Spleen (tissue), 11 donors: ENCODE results near the gene KCNJ13. TPM values are rescaled to one million over a fixed set of nuclear protein-coding genes. Genes with fewer than 3 reads are reported as not detected.
"Not testable (repeated sequence)": the region's sequence is repeated elsewhere in the genome, so short reads cannot be mapped to it uniquely, and the experiment has no call there.

ENCODE experiments used
- DNase-seq: peaks from one replicate; pipeline ENCODE4 v3.0.0-alpha.2; 2020
- H3K27ac ChIP-seq, 8 donors: fragments of 200-600 bp; sonication (generic) in 7 of 8; 1 replicate in 4 of 8; 2 replicates in 4 of 8; pipeline versions ENCODE4 v1.5.0 to v1.8.0; 2016 to 2021; ENCODE audit warnings: inconsistent platforms in 4 of 8, mild to moderate bottlenecking in 4 of 8, moderate library complexity in 1 of 8
- H3K27me3 ChIP-seq, 7 donors: fragments of 200-600 bp; sonication (generic) in 6 of 7; replicated peaks in 1 of 7; 1 replicate in 4 of 7; 2 replicates in 3 of 7; pipeline versions ENCODE4 v1.5.0 to v1.8.0; 2016 to 2021; ENCODE audit warnings: inconsistent platforms in 3 of 7, mild to moderate bottlenecking in 1 of 7
- H3K36me3 ChIP-seq, 6 donors: fragments of 200-600 bp; sonication (generic) in 5 of 6; 1 replicate in 4 of 6; 2 replicates in 2 of 6; pipeline versions ENCODE4 v1.5.0 to v1.8.0; 2016 to 2021; ENCODE audit warnings: inconsistent platforms in 2 of 6
- H3K4me1 ChIP-seq, 6 donors: fragments of 200-600 bp; sonication (generic) in 5 of 6; 1 replicate in 3 of 6; 2 replicates in 3 of 6; pipeline versions ENCODE4 v1.5.0 to v1.8.0; 2016 to 2021; ENCODE audit warnings: inconsistent platforms in 3 of 6
- H3K4me3 ChIP-seq, 8 donors: fragments of 200-600 bp; sonication (generic) in 7 of 8; 1 replicate in 4 of 8; 2 replicates in 4 of 8; pipeline versions ENCODE4 v1.5.0 to v1.8.0; 2016 to 2021; ENCODE audit warnings: inconsistent platforms in 4 of 8, mild to moderate bottlenecking in 4 of 8, moderate library complexity in 2 of 8
- H3K9me3 ChIP-seq, 8 donors: fragments of 200-600 bp; sonication (generic) in 7 of 8; 1 replicate in 4 of 8; 2 replicates in 4 of 8; pipeline versions ENCODE4 v1.5.0 to v1.8.0; 2016 to 2021; ENCODE audit warnings: inconsistent platforms in 4 of 8
- POLR2A ChIP-seq, 3 donors: fragments of 450-650 bp; IDR thresholded peaks; one replicate each; pipeline ENCODE4 v1.5.1; 2017; ENCODE audit warnings: antibody characterized with exemption in 3 of 3, mild to moderate bottlenecking in 1 of 3
- POLR2AphosphoS5 ChIP-seq, 3 donors: sonication (generic); formaldehyde crosslinking; IDR thresholded peaks; one replicate each; pipeline ENCODE4 v1.5.1; 2017; ENCODE audit warnings: antibody characterized with exemption in 3 of 3
- whole genome bisulfite sequencing, 5 donors: extraction: QIAGEN DNeasy Blood & Tissue Kit in 3 of 5; methylation state at CpG; one replicate each; pipeline versions ENCODE4 v1.1.5 to v1.1.7; 2013 to 2018; 5-methylcytosine and 5-hydroxymethylcytosine counted together
- intact Hi-C: fragments of 100-400 bp; cut with DNase I; formaldehyde crosslinking; loops from one replicate; pipeline ENCODE4 v1.15.0; 2023; ENCODE audit warnings: low total_unique reads
- polyA plus RNA-seq, 3 donors: library from polyadenylated mRNA; stranded (reverse); fragments of 200-250 nt; gene quantifications; one replicate each; pipeline ENCODE4 v1.2.1, GENCODE V29; 2013
- total RNA-seq, 7 donors: library from RNA; depleted of rRNA in 3 of 7; stranded (reverse); fragments of >200 nt in 3 of 7; fragmentation: NEBNext Ultra II Directional in 4 of 7; extraction: Animal tissue kit (Norgen Biotek cat#: 25700) in 4 of 7; gene quantifications; one replicate each; pipeline versions ENCODE4 v1.1.0 to v1.2.1, GENCODE V29; 2016 to 2021
- TF ChIP-seq, protein P1 (sequence below), 11 experiments: fragments of 200-600 bp in 7 of 11; fragments of 450-650 bp in 4 of 11; sonication (generic) in 4 of 11; IDR thresholded peaks in 8 of 11; conservative IDR thresholded peaks in 3 of 11; 1 replicate in 7 of 11; 2 replicates in 4 of 11; pipeline versions ENCODE4 v1.4.0 to v1.8.0; 2016 to 2021; ENCODE audit warnings: antibody characterized with exemption in 11 of 11, inconsistent platforms in 4 of 11, mild to moderate bottlenecking in 1 of 11
- donor health status: healthy with polysubstance abuse.
- donor health status: DM: no; HTN: no; CAD: no; lungs with moderate emphysema.
- donor health status: DM: no; HTN: no; CAD: no.
- donor health status: Bipolar disorder and iron deficiency.
- donor health status: healthy.
- donor health status: DM: no; HTN: no; CAD: no.
- donor health status: DM: yes; HTN: yes; CAD: no.

KCNJ13 gene
- total and polyA plus RNA-seq, 10 donors, result 0.08 TPM; not detected in 9

GRCh38 chr2:232728785-232729184, 47.6 kb downstream of the KCNJ13 start:
- H3K36me3 ChIP-seq, result peaks cover 0 to 95% (median 29%) of the 10 kb centered on the region in 6 donors
- TF ChIP-seq, protein P1, sequence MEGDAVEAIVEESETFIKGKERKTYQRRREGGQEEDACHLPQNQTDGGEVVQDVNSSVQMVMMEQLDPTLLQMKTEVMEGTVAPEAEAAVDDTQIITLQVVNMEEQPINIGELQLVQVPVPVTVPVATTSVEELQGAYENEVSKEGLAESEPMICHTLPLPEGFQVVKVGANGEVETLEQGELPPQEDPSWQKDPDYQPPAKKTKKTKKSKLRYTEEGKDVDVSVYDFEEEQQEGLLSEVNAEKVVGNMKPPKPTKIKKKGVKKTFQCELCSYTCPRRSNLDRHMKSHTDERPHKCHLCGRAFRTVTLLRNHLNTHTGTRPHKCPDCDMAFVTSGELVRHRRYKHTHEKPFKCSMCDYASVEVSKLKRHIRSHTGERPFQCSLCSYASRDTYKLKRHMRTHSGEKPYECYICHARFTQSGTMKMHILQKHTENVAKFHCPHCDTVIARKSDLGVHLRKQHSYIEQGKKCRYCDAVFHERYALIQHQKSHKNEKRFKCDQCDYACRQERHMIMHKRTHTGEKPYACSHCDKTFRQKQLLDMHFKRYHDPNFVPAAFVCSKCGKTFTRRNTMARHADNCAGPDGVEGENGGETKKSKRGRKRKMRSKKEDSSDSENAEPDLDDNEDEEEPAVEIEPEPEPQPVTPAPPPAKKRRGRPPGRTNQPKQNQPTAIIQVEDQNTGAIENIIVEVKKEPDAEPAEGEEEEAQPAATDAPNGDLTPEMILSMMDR (IDR thresholded peaks at IDR 0.05 in 8 of 11, conservative IDR thresholded peaks at IDR 0.05 in 3 of 11), result no peak
- no peak for TF ChIP-seq POLR2A (IDR thresholded peaks at IDR 0.05)
- no peak for TF ChIP-seq POLR2AphosphoS5 (IDR thresholded peaks at IDR 0.05)
- peaks cover 0 to 39% (median 5%) of the 10 kb centered on the region in 6 donors for H3K4me1 ChIP-seq
- H3K4me3 ChIP-seq, result no peak overlapping the region
- DNase-seq, result no peak
- intact Hi-C loops, result no loop called here
- H3K9me3 ChIP-seq, result no peaks in the 10 kb centered on the region
- 76 to 98% (median 97%) methylated on average over 3 of the region's 3 CpGs for WGBS, 5 donors
- no peak overlapping the region for H3K27ac ChIP-seq
- no peaks in the 10 kb centered on the region for H3K27me3 ChIP-seq

DNA sequence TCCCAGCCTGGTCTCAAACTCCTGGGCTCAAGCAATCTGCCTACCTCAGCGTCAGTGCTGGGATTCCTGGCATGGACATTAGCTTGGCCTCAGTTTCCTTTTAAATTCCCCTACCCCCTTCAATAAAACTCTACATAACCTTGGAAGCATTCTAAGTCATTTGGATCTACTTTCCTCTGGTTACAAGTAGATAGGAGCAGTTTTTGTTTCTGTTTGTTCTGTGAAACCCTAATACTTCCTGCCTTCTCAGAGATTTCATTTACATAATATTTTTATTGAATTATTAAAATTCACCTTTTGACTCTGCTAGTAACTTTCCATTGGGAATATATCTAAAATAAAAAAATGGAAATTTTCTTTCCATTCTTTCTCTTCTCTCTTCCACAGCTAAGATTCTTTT, 53.3 kb downstream of the KCNJ13 start:
- 85 to 93% (median 87%) methylated on average over 1 of the region's 1 CpG for WGBS, 5 donors
- peaks cover 0 to 3% (median 0%) of the 10 kb centered on the region in 8 donors for H3K9me3 ChIP-seq
- DNase-seq, result no peak
- H3K27me3 ChIP-seq, result no peaks in the 10 kb centered on the region
- intact Hi-C loops, result no loop called here
- H3K27ac ChIP-seq, result peak overlapping the region in 7 of 8 donors; percentile 5 to 66 (median 17)
- H3K4me1 ChIP-seq, result peaks cover 8 to 66% (median 29%) of the 10 kb centered on the region in 6 donors
- H3K36me3 ChIP-seq, result peaks cover 0 to 98% (median 18%) of the 10 kb centered on the region in 6 donors
- no peak for TF ChIP-seq POLR2AphosphoS5 (IDR thresholded peaks at IDR 0.05)
- TF ChIP-seq POLR2A (IDR thresholded peaks at IDR 0.05), result no peak
- TF ChIP-seq, protein P1 (IDR thresholded peaks at IDR 0.05 in 8 of 11, conservative IDR thresholded peaks at IDR 0.05 in 3 of 11), result no peak
- H3K4me3 ChIP-seq, result no peak overlapping the region

DNA sequence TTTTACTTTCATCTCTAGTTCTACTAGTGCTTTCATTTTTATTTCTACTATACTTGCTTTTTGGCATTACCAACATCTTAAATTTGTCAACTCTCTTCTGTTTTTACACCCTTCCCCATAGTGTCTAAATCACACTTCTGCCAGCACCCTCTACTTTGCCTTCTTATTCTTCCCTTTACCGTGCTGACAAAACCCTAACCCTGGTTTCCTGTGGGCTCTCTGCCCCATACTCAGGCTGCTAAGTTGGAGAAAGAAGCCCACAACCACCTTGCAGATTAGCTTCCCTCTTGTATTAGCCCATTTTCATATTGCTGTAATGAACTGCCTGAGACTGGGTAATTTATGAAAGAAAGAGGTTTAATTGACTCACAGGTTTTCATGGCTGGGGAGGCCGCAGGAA, 54.5 kb downstream of the KCNJ13 start:
- Histone ChIP-seq H3K36me3 (peaks cover 0 to 98% (median 20%) of the 10 kb centered on the region in 6 donors), H3K9me3 (peaks cover 0 to 3% (median 0%) of the 10 kb centered on the region in 8 donors), H3K27me3 (no peaks in the 10 kb centered on the region), H3K4me1 (peaks cover 8 to 61% (median 26%) of the 10 kb centered on the region in 6 donors), H3K27ac (peak overlapping the region in 5 of 8 donors; percentile 5 to 66 (median 28)), H3K4me3 (no peak overlapping the region)
- TF ChIP-seq POLR2A (IDR thresholded peaks at IDR 0.05), result no peak
- no peak for TF ChIP-seq POLR2AphosphoS5 (IDR thresholded peaks at IDR 0.05)
- TF ChIP-seq, protein P1 (IDR thresholded peaks at IDR 0.05 in 8 of 11, conservative IDR thresholded peaks at IDR 0.05 in 3 of 11), result no peak
- WGBS, 5 donors, result 34 to 54% (median 50%) methylated on average over 2 of the region's 2 CpGs
- intact Hi-C loops, result no loop called here
- no peak for DNase-seq

DNA sequence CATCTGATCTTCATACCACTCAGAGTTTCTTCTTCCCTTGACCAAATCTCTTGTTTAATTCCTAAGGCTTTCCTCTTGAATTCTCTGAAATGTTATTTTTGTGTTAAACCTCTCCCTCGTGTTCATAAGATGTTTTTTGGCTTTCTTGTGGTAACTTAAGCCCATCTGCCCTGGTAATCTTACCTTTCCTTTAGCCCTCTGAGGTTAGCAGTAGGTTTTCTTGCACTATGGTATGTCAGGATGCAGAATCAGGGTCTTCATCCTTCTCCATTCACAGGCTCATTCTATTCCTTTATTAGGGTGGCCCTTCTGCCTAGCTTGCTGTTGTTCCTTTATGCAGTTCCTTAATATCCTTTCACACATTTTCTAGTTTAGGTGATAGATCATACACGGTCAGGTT, 55.1 kb downstream of the KCNJ13 start:
- Histone ChIP-seq H3K36me3 (peaks cover 0 to 98% (median 19%) of the 10 kb centered on the region in 6 donors), H3K9me3 (peaks cover 0 to 3% (median 0%) of the 10 kb centered on the region in 8 donors), H3K4me3 (no peak overlapping the region), H3K27me3 (no peaks in the 10 kb centered on the region), H3K4me1 (peaks cover 8 to 60% (median 27%) of the 10 kb centered on the region in 6 donors), H3K27ac (peak overlapping the region in 3 of 8 donors; percentile 28 to 66 (median 43))
- 66 to 78% (median 74%) methylated on average over 2 of the region's 2 CpGs for WGBS, 5 donors
- no peak for DNase-seq
- intact Hi-C loops, result no loop called here
- no peak for TF ChIP-seq POLR2A (IDR thresholded peaks at IDR 0.05)
- TF ChIP-seq, protein P1 (IDR thresholded peaks at IDR 0.05 in 8 of 11, conservative IDR thresholded peaks at IDR 0.05 in 3 of 11), result no peak
- no peak for TF ChIP-seq POLR2AphosphoS5 (IDR thresholded peaks at IDR 0.05)

DNA sequence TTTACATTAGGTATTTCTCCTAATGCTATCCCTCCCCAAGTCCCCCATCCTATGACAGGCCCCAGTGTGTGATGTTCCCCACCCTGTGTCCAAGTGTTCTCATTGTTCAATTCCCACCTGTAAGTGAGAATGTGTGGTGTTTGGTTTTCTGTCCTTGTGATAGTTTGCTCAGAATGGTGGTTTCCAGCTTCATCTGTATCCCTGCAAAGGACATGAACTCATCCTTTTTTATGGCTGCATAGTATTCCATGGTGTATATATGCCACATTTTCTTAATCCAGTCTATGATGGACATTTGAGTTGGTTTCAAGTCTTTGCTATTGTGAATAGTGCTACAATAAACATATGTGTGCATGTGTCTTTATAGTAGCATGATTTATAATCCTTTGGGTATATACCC, 56.3 kb downstream of the KCNJ13 start:
- H3K9me3 ChIP-seq, H3K27ac ChIP-seq, H3K27me3 ChIP-seq, intact Hi-C loops, DNase-seq, H3K4me3 ChIP-seq: not testable (repeated sequence)
- Histone ChIP-seq H3K4me1 (peaks cover 8 to 69% (median 28%) of the 10 kb centered on the region in 6 donors), H3K36me3 (peaks cover 0 to 88% (median 14%) of the 10 kb centered on the region in 6 donors)
